WERI-Rb-1 (cell line): ENCODE results near the gene DGCR8.

ENCODE experiments used
- DNase-seq: peaks from one replicate; pipeline ENCODE4 v3.0.0-alpha.2; 2020
- H3K27ac ChIP-seq: fragments of 250-450 bp; sonication (Bioruptor Pico); 2 replicates; pipeline ENCODE4 v1.5.1; 2020; ENCODE audit warnings: mild to moderate bottlenecking, moderate library complexity
- H3K27me3 ChIP-seq: fragments of 250-450 bp; sonication (Bioruptor Pico); 2 replicates; pipeline ENCODE4 v1.5.1; 2021; ENCODE audit warnings: mild to moderate bottlenecking, low read depth, moderate library complexity; ENCODE audit not compliant: insufficient read depth, severe bottlenecking
- H3K36me3 ChIP-seq: fragments of 250-450 bp; sonication (Bioruptor Pico); 2 replicates; pipeline ENCODE4 v1.5.1; 2020; ENCODE audit warnings: mild to moderate bottlenecking, moderate library complexity
- H3K4me3 ChIP-seq: 2 replicates; pipeline ENCODE4 v1.5.1; 2011; ENCODE audit warnings: low read depth, mild to moderate bottlenecking, control low read depth, low read length
- H3K9me3 ChIP-seq: fragments of 250-450 bp; sonication (Bioruptor Pico); 2 replicates; pipeline ENCODE4 v1.5.1; 2021; ENCODE audit warnings: mild to moderate bottlenecking, moderate library complexity; ENCODE audit not compliant: severe bottlenecking
- TF ChIP-seq, protein P1 (sequence below): IDR thresholded peaks from 2 replicates; pipeline ENCODE4 v1.5.1; 2011; ENCODE audit warnings: low read depth, mild to moderate bottlenecking, control low read depth, inconsistent platforms, low read length

Gene DGCR8

DNA sequence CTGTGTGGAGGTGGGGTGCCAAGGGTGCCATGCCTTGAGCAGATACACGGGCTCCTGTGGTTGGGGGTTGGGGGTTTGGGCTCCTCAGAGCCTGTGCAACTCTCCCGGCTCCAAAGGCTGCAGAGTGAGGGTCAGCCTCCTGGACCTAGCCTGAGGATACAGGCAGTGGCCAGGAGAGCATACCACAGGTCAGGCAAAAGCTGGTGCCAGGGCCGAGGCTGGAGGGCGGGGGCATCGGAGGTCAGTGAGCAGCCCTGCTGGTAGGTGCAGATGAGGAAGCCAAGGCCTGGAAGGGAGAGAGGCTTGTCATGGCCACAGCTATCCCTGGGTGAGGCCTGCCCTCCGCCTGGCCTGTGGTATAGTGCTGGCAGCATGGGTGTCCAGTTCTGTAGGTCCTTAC lies 25.6 kb upstream of the DGCR8 start:
- Histone ChIP-seq H3K36me3 (no peaks in the 10 kb centered on the region), H3K27me3 (no peaks in the 10 kb centered on the region), H3K27ac (no peak overlapping the region), H3K9me3 (no peaks in the 10 kb centered on the region), H3K4me3 (no peak overlapping the region)
- TF ChIP-seq, protein P1, sequence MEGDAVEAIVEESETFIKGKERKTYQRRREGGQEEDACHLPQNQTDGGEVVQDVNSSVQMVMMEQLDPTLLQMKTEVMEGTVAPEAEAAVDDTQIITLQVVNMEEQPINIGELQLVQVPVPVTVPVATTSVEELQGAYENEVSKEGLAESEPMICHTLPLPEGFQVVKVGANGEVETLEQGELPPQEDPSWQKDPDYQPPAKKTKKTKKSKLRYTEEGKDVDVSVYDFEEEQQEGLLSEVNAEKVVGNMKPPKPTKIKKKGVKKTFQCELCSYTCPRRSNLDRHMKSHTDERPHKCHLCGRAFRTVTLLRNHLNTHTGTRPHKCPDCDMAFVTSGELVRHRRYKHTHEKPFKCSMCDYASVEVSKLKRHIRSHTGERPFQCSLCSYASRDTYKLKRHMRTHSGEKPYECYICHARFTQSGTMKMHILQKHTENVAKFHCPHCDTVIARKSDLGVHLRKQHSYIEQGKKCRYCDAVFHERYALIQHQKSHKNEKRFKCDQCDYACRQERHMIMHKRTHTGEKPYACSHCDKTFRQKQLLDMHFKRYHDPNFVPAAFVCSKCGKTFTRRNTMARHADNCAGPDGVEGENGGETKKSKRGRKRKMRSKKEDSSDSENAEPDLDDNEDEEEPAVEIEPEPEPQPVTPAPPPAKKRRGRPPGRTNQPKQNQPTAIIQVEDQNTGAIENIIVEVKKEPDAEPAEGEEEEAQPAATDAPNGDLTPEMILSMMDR, result no peak
- DNase-seq, result no peak

DNA sequence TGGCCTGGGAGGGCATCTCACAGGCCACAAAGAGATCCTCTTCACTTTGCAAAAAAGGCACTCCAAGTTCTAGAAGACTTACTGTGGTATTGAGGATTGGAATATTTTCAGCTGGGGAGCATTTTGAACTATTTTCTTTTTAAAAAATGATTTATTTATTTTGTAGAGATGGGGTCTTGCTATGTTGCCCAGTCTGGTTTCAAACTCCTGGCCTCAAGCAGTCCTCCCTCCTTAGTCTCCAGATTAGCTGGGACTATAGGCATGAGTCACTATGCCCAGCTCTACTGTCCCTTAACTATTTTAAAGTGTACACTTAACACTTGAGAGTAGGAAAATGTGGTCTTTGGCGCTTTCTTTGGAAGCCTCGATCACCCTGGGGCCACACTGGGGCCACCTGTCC lies 24.9 kb upstream of the DGCR8 start:
- H3K9me3 ChIP-seq, result no peaks in the 10 kb centered on the region
- no peaks in the 10 kb centered on the region for H3K36me3 ChIP-seq
- no peak overlapping the region for H3K27ac ChIP-seq
- H3K4me3 ChIP-seq, result no peak overlapping the region
- TF ChIP-seq, protein P1, result no peak
- no peak for DNase-seq
- H3K27me3 ChIP-seq, result no peaks in the 10 kb centered on the region

DNA sequence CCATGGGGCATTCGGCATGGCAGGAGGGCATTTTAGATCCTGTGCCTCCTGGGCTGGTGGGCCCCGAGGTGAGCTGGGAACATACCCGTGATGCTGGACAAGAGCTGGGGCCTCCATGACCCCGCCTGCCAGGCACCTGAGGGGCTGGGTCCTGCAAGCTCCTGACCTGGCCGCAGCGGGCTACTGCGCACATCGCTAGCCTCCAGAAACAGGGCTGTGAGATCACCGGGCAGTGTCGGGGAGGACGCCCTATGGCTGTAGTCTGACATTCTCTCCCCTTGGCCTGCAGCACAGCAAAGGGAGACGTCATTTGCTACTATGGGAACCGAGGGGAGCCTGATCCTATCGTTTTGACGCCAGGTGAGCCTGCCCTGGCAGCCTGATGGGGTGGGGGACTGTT lies 24.4 kb upstream of the DGCR8 start:
- Histone ChIP-seq H3K27ac (no peak overlapping the region), H3K9me3 (no peaks in the 10 kb centered on the region), H3K27me3 (no peaks in the 10 kb centered on the region), H3K36me3 (no peaks in the 10 kb centered on the region), H3K4me3 (no peak overlapping the region)
- TF ChIP-seq, protein P1, result no peak
- no peak for DNase-seq

DNA sequence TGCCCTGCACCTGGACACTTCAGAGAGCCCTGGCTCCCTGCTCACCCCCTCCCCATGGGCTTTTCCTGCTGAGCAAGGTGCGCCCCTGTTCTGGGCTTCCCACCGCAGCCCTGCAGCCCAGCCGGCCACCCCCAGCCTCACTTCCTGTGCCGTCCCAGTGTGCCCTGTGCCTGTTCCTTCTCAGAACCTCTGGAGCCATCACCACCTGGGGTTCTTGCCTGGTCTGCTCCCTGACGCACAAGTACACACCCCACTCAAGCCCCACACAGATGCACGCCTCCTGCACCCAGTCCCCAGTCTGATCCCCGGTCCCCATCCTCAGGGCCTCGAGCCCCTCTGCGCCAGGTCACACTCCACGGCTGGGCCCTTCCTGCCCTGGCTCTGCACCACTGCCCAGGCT lies 23.9 kb upstream of the DGCR8 start:
- H3K27ac ChIP-seq, result no peak overlapping the region
- no peaks in the 10 kb centered on the region for H3K27me3 ChIP-seq
- TF ChIP-seq, protein P1, result no peak

DNA sequence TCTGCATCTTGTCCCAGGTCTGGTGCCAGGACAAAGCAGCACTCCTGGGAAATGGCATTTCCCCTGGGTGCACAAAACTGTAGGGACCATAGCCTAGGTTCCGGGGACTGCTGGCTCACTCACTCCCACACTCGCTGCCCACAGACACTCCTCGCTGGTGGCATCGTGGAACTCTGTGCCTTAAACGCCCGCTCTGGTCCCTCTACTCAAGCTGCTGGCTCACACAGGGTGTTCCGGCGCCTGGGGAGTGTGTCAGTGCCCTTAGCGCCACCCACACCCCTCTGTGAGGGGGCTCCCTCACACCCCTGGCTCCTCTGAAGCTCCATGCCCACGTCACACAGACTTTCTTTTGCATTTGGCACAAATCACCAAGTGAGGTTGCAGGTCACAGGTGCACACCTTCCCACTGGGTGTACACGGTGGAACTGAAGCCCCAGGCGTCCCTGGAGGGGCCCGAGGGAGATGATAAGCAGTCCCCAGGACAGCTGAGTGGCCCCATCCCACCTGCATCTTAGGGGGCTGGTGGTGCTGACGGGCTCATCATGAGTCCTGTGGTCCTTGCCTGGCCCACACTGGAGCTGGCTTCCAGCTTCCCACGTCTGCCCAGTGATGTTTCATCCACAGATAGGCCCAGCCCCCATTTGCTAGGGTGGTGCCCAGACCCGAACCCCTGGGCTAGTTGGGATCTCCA lies 23.2 kb upstream of the DGCR8 start:
- H3K36me3 ChIP-seq, result no peaks in the 10 kb centered on the region; the same call in 1 of the 2 replicates
- no peak for DNase-seq
- no peaks in the 10 kb centered on the region for H3K27me3 ChIP-seq
- TF ChIP-seq, protein P1, result no peak
- no peaks in the 10 kb centered on the region for H3K9me3 ChIP-seq
- no peak overlapping the region for H3K4me3 ChIP-seq
- no peak overlapping the region for H3K27ac ChIP-seq

More for the DNA sequence above, 23.9 kb upstream of the DGCR8 start:
- no peak for DNase-seq
- Histone ChIP-seq H3K36me3 (no peaks in the 10 kb centered on the region), H3K4me3 (no peak overlapping the region), H3K9me3 (no peaks in the 10 kb centered on the region)

DNA sequence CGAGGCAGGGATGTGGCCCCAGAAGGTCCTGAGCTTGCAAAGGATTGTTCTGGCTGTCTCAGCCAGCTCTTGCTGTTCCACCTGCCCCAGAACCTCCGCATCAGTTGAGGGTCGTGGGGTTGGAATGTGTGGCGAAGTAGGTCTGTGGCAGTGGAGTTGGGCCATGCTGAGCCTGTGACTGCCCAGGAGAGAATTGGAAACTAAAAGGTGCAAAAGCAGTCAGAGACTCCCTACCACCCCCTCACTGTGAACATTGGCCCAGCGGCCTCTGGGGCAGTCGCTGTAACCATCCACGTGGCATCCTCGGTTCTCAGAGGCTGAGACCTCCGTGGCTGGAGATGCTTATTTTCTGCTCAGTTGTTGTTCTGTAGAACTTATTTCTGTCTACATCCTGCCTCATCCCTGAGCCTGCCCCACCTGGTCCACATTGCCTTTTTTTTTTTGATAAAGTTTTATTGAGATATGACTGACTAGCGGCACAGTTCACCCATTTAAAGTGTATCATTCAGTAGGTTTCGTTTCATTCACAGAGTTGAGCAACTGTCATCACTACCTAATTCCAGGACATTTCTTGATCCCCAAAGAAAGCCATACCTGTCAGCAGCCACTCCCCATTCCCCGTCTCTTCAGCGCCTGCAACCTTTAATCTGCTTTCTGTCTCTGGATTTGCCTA lies 22.3 kb upstream of the DGCR8 start:
- H3K27me3 ChIP-seq, result no peaks in the 10 kb centered on the region
- no peaks in the 10 kb centered on the region; the same call in 1 of the 2 replicates for H3K36me3 ChIP-seq
- no peak for DNase-seq
- no peak overlapping the region for H3K27ac ChIP-seq
- H3K9me3 ChIP-seq, result no peaks in the 10 kb centered on the region
- no peak overlapping the region for H3K4me3 ChIP-seq
- TF ChIP-seq, protein P1, result no peak
